ENCODE measurements around the gene JAZF1.

DNA sequence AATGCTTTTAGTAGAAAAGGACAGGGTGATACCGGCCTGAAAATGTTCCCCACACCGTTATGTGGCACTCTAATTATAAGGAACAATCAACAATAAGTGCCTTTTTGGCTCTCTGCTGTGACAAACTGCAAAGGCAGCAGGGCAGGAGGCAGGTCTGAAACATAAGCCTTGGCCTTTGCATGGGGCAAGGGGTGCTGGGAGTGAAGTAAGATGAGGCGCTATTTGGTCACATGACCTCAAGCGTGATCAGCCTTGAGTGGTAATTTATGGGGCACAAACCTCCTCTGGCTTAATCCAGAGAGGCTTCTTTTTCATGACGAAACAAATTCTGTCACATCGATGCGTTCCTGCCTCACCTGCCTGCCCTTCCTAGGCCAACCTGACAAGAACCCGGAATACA is 237.9 kb downstream of the JAZF1 start:
- TF ChIP-seq, protein P1, sequence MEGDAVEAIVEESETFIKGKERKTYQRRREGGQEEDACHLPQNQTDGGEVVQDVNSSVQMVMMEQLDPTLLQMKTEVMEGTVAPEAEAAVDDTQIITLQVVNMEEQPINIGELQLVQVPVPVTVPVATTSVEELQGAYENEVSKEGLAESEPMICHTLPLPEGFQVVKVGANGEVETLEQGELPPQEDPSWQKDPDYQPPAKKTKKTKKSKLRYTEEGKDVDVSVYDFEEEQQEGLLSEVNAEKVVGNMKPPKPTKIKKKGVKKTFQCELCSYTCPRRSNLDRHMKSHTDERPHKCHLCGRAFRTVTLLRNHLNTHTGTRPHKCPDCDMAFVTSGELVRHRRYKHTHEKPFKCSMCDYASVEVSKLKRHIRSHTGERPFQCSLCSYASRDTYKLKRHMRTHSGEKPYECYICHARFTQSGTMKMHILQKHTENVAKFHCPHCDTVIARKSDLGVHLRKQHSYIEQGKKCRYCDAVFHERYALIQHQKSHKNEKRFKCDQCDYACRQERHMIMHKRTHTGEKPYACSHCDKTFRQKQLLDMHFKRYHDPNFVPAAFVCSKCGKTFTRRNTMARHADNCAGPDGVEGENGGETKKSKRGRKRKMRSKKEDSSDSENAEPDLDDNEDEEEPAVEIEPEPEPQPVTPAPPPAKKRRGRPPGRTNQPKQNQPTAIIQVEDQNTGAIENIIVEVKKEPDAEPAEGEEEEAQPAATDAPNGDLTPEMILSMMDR (IDR thresholded peaks at IDR 0.05 in 4 of 5, conservative IDR thresholded peaks at IDR 0.05 in 1 of 5): no peak
- TF ChIP-seq POLR2A (IDR thresholded peaks at IDR 0.05): no peak
